ENCODE data around the gene C20orf173. TPM values are rescaled to one million over a fixed set of nuclear protein-coding genes. Genes with fewer than 3 reads are reported as not detected.
"Not testable (repeated sequence)": the region's sequence is repeated elsewhere in the genome, so short reads cannot be mapped to it uniquely, and the experiment has no call there.

Gene C20orf173
- total RNA-seq, 2 experiments from 2014 or later: not detected

- Mint-ChIP-seq H3K9me3 (no peaks in the 10 kb centered on the region), H3K27me3 (no peaks in the 10 kb centered on the region), H3K4me3 (no peak overlapping the region), H3K4me1 (no peaks in the 10 kb centered on the region), H3K27ac (no peak overlapping the region), H3K36me3 (no peaks in the 10 kb centered on the region)
- no peak for DNase-seq
These were observed 29.0 kb upstream of the C20orf173 start for GRCh38 chr20:35558451-35558850.

GRCh38 chr20:35556871-35557270, 27.4 kb upstream of the C20orf173 start:
- Mint-ChIP-seq H3K36me3 (no peaks in the 10 kb centered on the region), H3K27me3 (no peaks in the 10 kb centered on the region), H3K4me3 (no peak overlapping the region), H3K27ac (no peak overlapping the region), H3K4me1 (no peaks in the 10 kb centered on the region), H3K9me3 (no peaks in the 10 kb centered on the region)
- DNase-seq: no peak

- no peaks in the 10 kb centered on the region for H3K9me3 Mint-ChIP-seq
- no peaks in the 10 kb centered on the region for H3K27me3 Mint-ChIP-seq
- H3K4me3 Mint-ChIP-seq: no peak overlapping the region
These were observed 26.6 kb upstream of the C20orf173 start for GRCh38 chr20:35555951-35556645.

GRCh38 chr20:35555461-35555860, 26.0 kb upstream of the C20orf173 start:
- not testable (repeated sequence) for DNase-seq, H3K4me1 Mint-ChIP-seq, H3K27me3 Mint-ChIP-seq, H3K9me3 Mint-ChIP-seq, H3K4me3 Mint-ChIP-seq, H3K36me3 Mint-ChIP-seq, H3K27ac Mint-ChIP-seq

More at GRCh38 chr20:35555951-35556645, 26.6 kb upstream of the C20orf173 start:
- no peak for DNase-seq
- no peaks in the 10 kb centered on the region for H3K4me1 Mint-ChIP-seq
- H3K27ac Mint-ChIP-seq: no peak overlapping the region
- H3K36me3 Mint-ChIP-seq: no peaks in the 10 kb centered on the region

GRCh38 chr20:35552914-35553313, 23.5 kb upstream of the C20orf173 start:
- DNase-seq: no peak

GRCh38 chr20:35551503-35551902, 22.1 kb upstream of the C20orf173 start:
- no peaks in the 10 kb centered on the region for H3K4me1 Mint-ChIP-seq
- H3K27ac Mint-ChIP-seq: no peak overlapping the region
- no peak overlapping the region for H3K4me3 Mint-ChIP-seq
- H3K9me3 Mint-ChIP-seq: no peaks in the 10 kb centered on the region
- no peaks in the 10 kb centered on the region for H3K27me3 Mint-ChIP-seq
- peaks cover 3% of the 10 kb centered on the region for H3K36me3 Mint-ChIP-seq
- DNase-seq: no peak

More at GRCh38 chr20:35552914-35553313, 23.5 kb upstream of the C20orf173 start:
- Mint-ChIP-seq H3K4me3 (no peak overlapping the region), H3K4me1 (no peaks in the 10 kb centered on the region), H3K36me3 (peaks cover 3% of the 10 kb centered on the region), H3K27ac (no peak overlapping the region), H3K27me3 (no peaks in the 10 kb centered on the region), H3K9me3 (no peaks in the 10 kb centered on the region)

GRCh38 chr20:35547329-35547728, 17.9 kb upstream of the C20orf173 start:
- peaks cover 5% of the 10 kb centered on the region for H3K36me3 Mint-ChIP-seq
- peaks cover 12% of the 10 kb centered on the region for H3K4me1 Mint-ChIP-seq
- H3K9me3 Mint-ChIP-seq: no peaks in the 10 kb centered on the region
- no peak overlapping the region for H3K4me3 Mint-ChIP-seq
- no peak for DNase-seq
- H3K27me3 Mint-ChIP-seq: no peaks in the 10 kb centered on the region
- H3K27ac Mint-ChIP-seq: no peak overlapping the region

- Mint-ChIP-seq H3K36me3 (peaks cover 5% of the 10 kb centered on the region), H3K9me3 (no peaks in the 10 kb centered on the region), H3K4me3 (no peak overlapping the region), H3K27me3 (no peaks in the 10 kb centered on the region), H3K4me1 (peaks cover 18% of the 10 kb centered on the region), H3K27ac (no peak overlapping the region)
- DNase-seq: no peak
These were observed 16.7 kb upstream of the C20orf173 start for GRCh38 chr20:35546127-35546526.

GRCh38 chr20:35544941-35545340, 15.5 kb upstream of the C20orf173 start:
- peaks cover 18% of the 10 kb centered on the region for H3K4me1 Mint-ChIP-seq
- H3K4me3 Mint-ChIP-seq, H3K36me3 Mint-ChIP-seq, H3K27me3 Mint-ChIP-seq, H3K27ac Mint-ChIP-seq, DNase-seq, H3K9me3 Mint-ChIP-seq: not testable (repeated sequence)

- Mint-ChIP-seq H3K4me3 (no peak overlapping the region), H3K4me1 (peaks cover 18% of the 10 kb centered on the region), H3K9me3 (no peaks in the 10 kb centered on the region), H3K36me3 (peaks cover 5% of the 10 kb centered on the region), H3K27me3 (no peaks in the 10 kb centered on the region), H3K27ac (no peak overlapping the region)
- DNase-seq: no peak
These were observed 15.0 kb upstream of the C20orf173 start for GRCh38 chr20:35544436-35544835.

- Mint-ChIP-seq H3K27ac (peak overlapping the region; percentile 88), H3K4me1 (peaks cover 18% of the 10 kb centered on the region), H3K9me3 (no peaks in the 10 kb centered on the region), H3K27me3 (no peaks in the 10 kb centered on the region), H3K4me3 (peak overlapping the region; percentile 83), H3K36me3 (peaks cover 2% of the 10 kb centered on the region)
- DNase-seq: no peak
These were observed 13.5 kb upstream of the C20orf173 start for GRCh38 chr20:35542990-35543389.

- DNase-seq: peak; percentile 98
- no peaks in the 10 kb centered on the region for H3K27me3 Mint-ChIP-seq
- peak within 1 kb of the TSS; percentile 88 for H3K27ac Mint-ChIP-seq
- H3K4me1 Mint-ChIP-seq: peaks cover 18% of the 10 kb centered on the region
- H3K4me3 Mint-ChIP-seq: peak within 1 kb of the TSS; percentile 83
- peaks cover 2% of the 10 kb centered on the region for H3K36me3 Mint-ChIP-seq
- no peaks in the 10 kb centered on the region for H3K9me3 Mint-ChIP-seq
These were observed 12.6 kb upstream of the C20orf173 start, which contains the start of gene ERGIC3 for GRCh38 chr20:35541783-35542662. ERGIC3 (plus strand) TSS chr20:35542078; CDS start chr20:35542098, 20 bp downstream.

GRCh38 chr20:35541118-35541782, 11.8 kb upstream of the C20orf173 start:
- no peaks in the 10 kb centered on the region for H3K27me3 Mint-ChIP-seq
- no peaks in the 10 kb centered on the region for H3K9me3 Mint-ChIP-seq
- peaks cover 18% of the 10 kb centered on the region for H3K4me1 Mint-ChIP-seq
- no peak for DNase-seq
- H3K4me3 Mint-ChIP-seq: peak overlapping the region; percentile 83
- peaks cover 2% of the 10 kb centered on the region for H3K36me3 Mint-ChIP-seq
- H3K27ac Mint-ChIP-seq: no peak overlapping the region

- DNase-seq: peak; percentile 28
- Mint-ChIP-seq H3K36me3 (peaks cover 2% of the 10 kb centered on the region), H3K9me3 (no peaks in the 10 kb centered on the region), H3K4me1 (peaks cover 18% of the 10 kb centered on the region), H3K27ac (no peak overlapping the region), H3K4me3 (no peak overlapping the region), H3K27me3 (no peaks in the 10 kb centered on the region)
These were observed 10.3 kb upstream of the C20orf173 start for GRCh38 chr20:35539756-35540212.
